H9 (cell line): Measurements from ENCODE around the gene BTBD1. TPM values are rescaled to one million over a fixed set of nuclear protein-coding genes. Genes with fewer than 3 reads are reported as not detected.
"Not testable (repeated sequence)": the region's sequence is repeated elsewhere in the genome, so short reads cannot be mapped to it uniquely, and the experiment has no call there.

ENCODE experiments used
- DNase-seq: peaks from one replicate; pipeline ENCODE4 v3.0.0-alpha.2; 2017
- H2AFZ ChIP-seq: one replicate; pipeline ENCODE4 v1.6.1; 2013; ENCODE audit warnings: mild to moderate bottlenecking, low read length, control low read depth, moderate library complexity
- H2AK5ac ChIP-seq: 2 replicates; pipeline ENCODE4 v1.6.1; 2013; ENCODE audit warnings: low read length, control low read depth, mixed read lengths; ENCODE audit not compliant: insufficient read length
- H2BK120ac ChIP-seq: one replicate; pipeline ENCODE4 v1.6.1; 2013; ENCODE audit warnings: low read depth, mild to moderate bottlenecking, low read length, control low read depth, inconsistent platforms; ENCODE audit not compliant: poor library complexity, severe bottlenecking
- H2BK12ac ChIP-seq: 2 replicates; pipeline ENCODE4 v1.6.1; 2013; ENCODE audit warnings: low read length, control low read depth, mixed read lengths, low read depth; ENCODE audit not compliant: insufficient read length
- H2BK15ac ChIP-seq: 2 replicates; pipeline ENCODE4 v1.6.1; 2013; ENCODE audit warnings: low read depth, low read length, control low read depth
- H2BK20ac ChIP-seq: one replicate; pipeline ENCODE4 v1.6.1; 2013; ENCODE audit warnings: low read depth, mild to moderate bottlenecking, low read length, control low read depth, inconsistent platforms; ENCODE audit not compliant: poor library complexity, severe bottlenecking
- H2BK5ac ChIP-seq: 2 replicates; pipeline ENCODE4 v1.6.1; 2013; ENCODE audit warnings: low read length, control low read depth, mixed read lengths; ENCODE audit not compliant: insufficient read length
- H3K14ac ChIP-seq: 2 replicates; pipeline ENCODE4 v1.6.1; 2013; ENCODE audit warnings: low read length, control low read depth; ENCODE audit not compliant: insufficient read depth
- H3K18ac ChIP-seq: 2 replicates; pipeline ENCODE4 v1.6.1; 2013; ENCODE audit warnings: low read depth, mild to moderate bottlenecking, mixed read lengths, low read length, control low read depth; ENCODE audit not compliant: insufficient read length
- H3K23ac ChIP-seq: 2 replicates; pipeline ENCODE4 v1.6.1; 2013; ENCODE audit warnings: low read length, control low read depth, mixed read lengths, low read depth; ENCODE audit not compliant: insufficient read length
- H3K23me2 ChIP-seq: 2 replicates; pipeline ENCODE4 v1.6.1; 2013; ENCODE audit warnings: low read depth, mild to moderate bottlenecking, mixed read lengths, low read length, control low read depth; ENCODE audit not compliant: insufficient read length, poor library complexity, severe bottlenecking
- H3K27ac ChIP-seq: 2 replicates; pipeline ENCODE4 v1.5.1; 2013; ENCODE audit warnings: low read length, control low read depth, mixed read lengths, low read depth; ENCODE audit not compliant: insufficient read length
- H3K27me3 ChIP-seq: 2 replicates; pipeline ENCODE4 v1.6.1; 2013; ENCODE audit warnings: low read length, control low read depth, inconsistent platforms; ENCODE audit not compliant: insufficient read depth
- H3K4ac ChIP-seq: 2 replicates; pipeline ENCODE4 v1.6.1; 2013; ENCODE audit warnings: low read depth, mild to moderate bottlenecking, control low read depth, inconsistent platforms, low read length, moderate library complexity
- H3K4me1 ChIP-seq: 2 replicates; pipeline ENCODE4 v1.6.1; 2013; ENCODE audit warnings: low read length, control low read depth, inconsistent platforms; ENCODE audit not compliant: insufficient read depth
- H3K4me2 ChIP-seq: 2 replicates; pipeline ENCODE4 v1.6.1; 2013; ENCODE audit warnings: low read length, control low read depth, mixed read lengths; ENCODE audit not compliant: insufficient read length, insufficient read depth
- H3K56ac ChIP-seq: 2 replicates; pipeline ENCODE4 v1.6.1; 2013; ENCODE audit warnings: low read depth, mild to moderate bottlenecking, mixed read lengths, low read length, control low read depth; ENCODE audit not compliant: insufficient read length
- H3K79me1 ChIP-seq: 2 replicates; pipeline ENCODE4 v1.6.1; 2013; ENCODE audit warnings: low read depth, mild to moderate bottlenecking, moderate library complexity, low read length, control low read depth, inconsistent platforms; ENCODE audit not compliant: insufficient read depth, poor library complexity, severe bottlenecking
- H3K79me2 ChIP-seq: 2 replicates; pipeline ENCODE4 v1.6.1; 2013; ENCODE audit warnings: low read length, control low read depth, inconsistent platforms; ENCODE audit not compliant: insufficient read depth
- H3K9ac ChIP-seq: 2 replicates; pipeline ENCODE4 v1.6.1; 2013; ENCODE audit warnings: low read length, control low read depth, mixed read lengths; ENCODE audit not compliant: insufficient read length; ENCODE audit errors: extremely low read depth
- H3K9me3 ChIP-seq: one replicate; pipeline ENCODE4 v1.6.1; 2013; ENCODE audit warnings: low read depth, low read length, inconsistent platforms; ENCODE audit not compliant: control insufficient read depth
- H3T11ph ChIP-seq: one replicate; pipeline ENCODE4 v1.6.1; 2013; ENCODE audit warnings: mild to moderate bottlenecking, low read length, control low read depth, inconsistent platforms
- H4K20me1 ChIP-seq: one replicate; pipeline ENCODE4 v1.6.1; 2013; ENCODE audit not compliant: control insufficient read depth, insufficient read length, insufficient read depth
- H4K5ac ChIP-seq: 2 replicates; pipeline ENCODE4 v1.6.1; 2013; ENCODE audit warnings: low read depth, mild to moderate bottlenecking, mixed read lengths, low read length, control low read depth; ENCODE audit not compliant: insufficient read length
- H4K8ac ChIP-seq: replicated peaks from 2 replicates; pipeline ENCODE4 v1.6.1; 2013; ENCODE audit warnings: low read length, control low read depth, mixed read lengths, low read depth; ENCODE audit not compliant: insufficient read length
- H4K91ac ChIP-seq: 2 replicates; pipeline ENCODE4 v1.6.1; 2013; ENCODE audit warnings: low read depth, mild to moderate bottlenecking, moderate library complexity, mixed read lengths, low read length, control low read depth; ENCODE audit not compliant: insufficient read length
- H3K27ac Mint-ChIP-seq, 3 experiments: 2 replicates in 2 of 3; 3 replicates in 1 of 3; pipeline ENCODE4 v1.8.0; 2020 to 2021; ENCODE audit warnings: mixed read lengths in 3 of 3, mild to moderate bottlenecking in 1 of 3, moderate library complexity in 1 of 3
- H3K27me3 Mint-ChIP-seq: 2 replicates; pipeline ENCODE4 v1.8.0; 2021; ENCODE audit warnings: low read depth, mild to moderate bottlenecking, moderate library complexity, mixed read lengths
- H3K36me3 Mint-ChIP-seq, 3 experiments: 2 replicates in 2 of 3; 3 replicates in 1 of 3; pipeline ENCODE4 v1.8.0; 2020 to 2021; ENCODE audit warnings: low read depth in 3 of 3, mixed read lengths in 3 of 3; ENCODE audit not compliant: insufficient read depth in 1 of 3
- H3K4me1 Mint-ChIP-seq, 2 experiments: 2 replicates each; pipeline ENCODE4 v1.8.0; 2020; ENCODE audit warnings: mixed read lengths in 2 of 2
- H3K4me3 Mint-ChIP-seq, 2 experiments: 2 replicates in 1 of 2; 3 replicates in 1 of 2; pipeline ENCODE4 v1.8.0; 2020 to 2021; ENCODE audit warnings: mild to moderate bottlenecking in 2 of 2, mixed read lengths in 2 of 2, moderate library complexity in 1 of 2
- H3K9me3 Mint-ChIP-seq, 2 experiments: 2 replicates in 1 of 2; 3 replicates in 1 of 2; pipeline ENCODE4 v1.8.0; 2020; ENCODE audit warnings: mild to moderate bottlenecking in 2 of 2, mixed read lengths in 2 of 2, moderate library complexity in 1 of 2
- WGBS: extraction: QIAGEN DNeasy Blood & Tissue Kit; methylation state at CpG from one replicate; pipeline ENCODE4 v1.1.7; 2013; ENCODE audit warnings: missing lambda C conversion rate, low lambda C conversion rate, mixed read lengths; ENCODE audit not compliant: insufficient read length; ENCODE audit errors: extremely low coverage; 5-methylcytosine and 5-hydroxymethylcytosine counted together
- total RNA-seq: library from RNA; stranded (reverse); gene quantifications from 2 replicates; pipeline ENCODE4 v1.2.1, GENCODE V29; 2021
- TF ChIP-seq, protein P1 (sequence below): fragments of 200-600 bp; sonication (generic); conservative IDR thresholded peaks from 3 replicates; pipeline ENCODE4 v1.8.0; 2021; ENCODE audit warnings: antibody characterized with exemption, mild to moderate bottlenecking

BTBD1 gene
- total RNA-seq, 1 experiment from 2014 or later: 43.3 TPM

- H3K9me3 ChIP-seq: peaks cover 11% of the 10 kb centered on the region
- no peak overlapping the region for H3K4me2 ChIP-seq
- no peak overlapping the region for H4K91ac ChIP-seq
- H4K20me1 ChIP-seq: no peaks in the 10 kb centered on the region
- Mint-ChIP-seq H3K27ac (no peak overlapping the region), H3K4me1 (peaks cover 5 to 8% of the 10 kb centered on the region in 2 experiments), H3K9me3 (peaks cover 21 to 23% of the 10 kb centered on the region in 2 experiments), H3K27me3 (peaks cover 19% of the 10 kb centered on the region), H3K36me3 (peaks cover 2 to 10% (median 4%) of the 10 kb centered on the region in 3 experiments; a peak in 6 of 7 replicates), H3K4me3 (no peak overlapping the region)
- H3K4me1 ChIP-seq: no peaks in the 10 kb centered on the region
- no peaks in the 10 kb centered on the region for H3K23me2 ChIP-seq
- H3K4ac ChIP-seq: no peak overlapping the region
- H2BK12ac ChIP-seq: no peak overlapping the region
- no peak overlapping the region for H2BK120ac ChIP-seq
- no peak overlapping the region for H3K14ac ChIP-seq
- H3K9ac ChIP-seq: no peak overlapping the region
- no CpG with 5 or more reads among the region's 5 CpGs for WGBS
- no peaks in the 10 kb centered on the region for H3K79me1 ChIP-seq
- no peak for DNase-seq
- H2BK20ac ChIP-seq: no peak overlapping the region
- no peak overlapping the region for H3T11ph ChIP-seq
- no peak overlapping the region for H3K23ac ChIP-seq
- H4K5ac ChIP-seq: no peak overlapping the region
- no peak overlapping the region for H4K8ac ChIP-seq
- no peaks in the 10 kb centered on the region for H3K79me2 ChIP-seq
- H3K27me3 ChIP-seq: no peaks in the 10 kb centered on the region
- H3K56ac ChIP-seq: no peak overlapping the region
- no peak overlapping the region for H2AK5ac ChIP-seq
- no peak overlapping the region for H2BK5ac ChIP-seq
- no peak overlapping the region for H2BK15ac ChIP-seq
- H3K27ac ChIP-seq: no peak overlapping the region
- no peak overlapping the region for H3K18ac ChIP-seq
- H2AFZ ChIP-seq: no peak overlapping the region
- TF ChIP-seq, protein P1, sequence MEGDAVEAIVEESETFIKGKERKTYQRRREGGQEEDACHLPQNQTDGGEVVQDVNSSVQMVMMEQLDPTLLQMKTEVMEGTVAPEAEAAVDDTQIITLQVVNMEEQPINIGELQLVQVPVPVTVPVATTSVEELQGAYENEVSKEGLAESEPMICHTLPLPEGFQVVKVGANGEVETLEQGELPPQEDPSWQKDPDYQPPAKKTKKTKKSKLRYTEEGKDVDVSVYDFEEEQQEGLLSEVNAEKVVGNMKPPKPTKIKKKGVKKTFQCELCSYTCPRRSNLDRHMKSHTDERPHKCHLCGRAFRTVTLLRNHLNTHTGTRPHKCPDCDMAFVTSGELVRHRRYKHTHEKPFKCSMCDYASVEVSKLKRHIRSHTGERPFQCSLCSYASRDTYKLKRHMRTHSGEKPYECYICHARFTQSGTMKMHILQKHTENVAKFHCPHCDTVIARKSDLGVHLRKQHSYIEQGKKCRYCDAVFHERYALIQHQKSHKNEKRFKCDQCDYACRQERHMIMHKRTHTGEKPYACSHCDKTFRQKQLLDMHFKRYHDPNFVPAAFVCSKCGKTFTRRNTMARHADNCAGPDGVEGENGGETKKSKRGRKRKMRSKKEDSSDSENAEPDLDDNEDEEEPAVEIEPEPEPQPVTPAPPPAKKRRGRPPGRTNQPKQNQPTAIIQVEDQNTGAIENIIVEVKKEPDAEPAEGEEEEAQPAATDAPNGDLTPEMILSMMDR: no peak
Measured at GRCh38 chr15:83077491-83078230, 10.6 kb upstream of the BTBD1 start.

DNA sequence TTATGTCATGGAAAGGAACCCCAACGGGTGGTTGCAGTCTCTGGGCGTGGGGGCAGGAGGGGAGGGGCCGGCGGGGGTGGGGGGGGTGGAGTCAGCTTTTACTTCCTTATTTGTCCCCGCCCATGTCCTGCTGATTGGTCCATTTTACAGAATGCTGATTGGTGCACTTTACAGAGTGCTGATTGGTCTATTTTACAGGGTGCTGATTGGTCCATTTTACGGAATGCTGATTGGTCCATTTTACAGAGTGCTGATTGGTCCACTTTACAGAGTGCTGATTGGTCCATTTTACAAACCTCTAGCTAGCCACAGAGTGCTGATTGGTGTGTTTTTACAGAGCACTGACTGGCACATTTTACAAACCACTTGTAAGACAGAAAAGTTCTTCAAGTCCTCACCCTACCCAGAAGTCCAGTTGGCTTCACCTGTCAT is 2.2 kb upstream of the BTBD1 start:
- not testable (repeated sequence) for H3K27ac Mint-ChIP-seq, H3T11ph ChIP-seq, H2BK20ac ChIP-seq, H3K27ac ChIP-seq, H4K8ac ChIP-seq, H2AFZ ChIP-seq, H3K4ac ChIP-seq, H3K27me3 ChIP-seq, H3K4me1 ChIP-seq, H3K23ac ChIP-seq, H3K79me1 ChIP-seq, H3K4me2 ChIP-seq, H3K14ac ChIP-seq, H4K20me1 ChIP-seq, H4K91ac ChIP-seq, H2BK5ac ChIP-seq, H2AK5ac ChIP-seq, H2BK12ac ChIP-seq, H3K9ac ChIP-seq, H4K5ac ChIP-seq, H3K23me2 ChIP-seq, H3K27me3 Mint-ChIP-seq, H2BK15ac ChIP-seq, H3K56ac ChIP-seq, H3K4me3 Mint-ChIP-seq, H3K18ac ChIP-seq, H2BK120ac ChIP-seq
- Mint-ChIP-seq H3K4me1 (peaks cover 9 to 12% of the 10 kb centered on the region in 2 experiments), H3K9me3 (peaks cover 27 to 32% of the 10 kb centered on the region in 2 experiments), H3K36me3 (peaks cover under 1 to 11% (median 9%) of the 10 kb centered on the region in 3 experiments; a peak in 5 of 7 replicates)
- peaks cover 11% of the 10 kb centered on the region for H3K9me3 ChIP-seq
- peaks cover 12% of the 10 kb centered on the region; the same call in 1 of the 2 replicates for H3K79me2 ChIP-seq
- no CpG with 5 or more reads among the region's 6 CpGs for WGBS
- peak; percentile 54 for DNase-seq
